K562 (cell line): Measurements from ENCODE around the gene TMEM132D. TPM values are rescaled to one million over a fixed set of nuclear protein-coding genes. Genes with fewer than 3 reads are reported as not detected.

Source experiments
- ATAC-seq: fragments of 200-7000 bp; cut with Tn5 transposase; 3 replicates; pipeline ENCODE4 v1.9.1; 2020; ENCODE audit warnings: moderate library complexity
- BruUV-seq: library from RNA; stranded (reverse); fragments of 400-500 nt; replicated peaks from 2 replicates; lab custom pipeline; 2021; lab: Mats Ljungman, UMichigan
- CTCF ChIA-PET: fragments of 300-600 bp; formaldehyde crosslinking; extraction: SDS; loops from one replicate; lab custom pipeline; 2021; ENCODE audit warnings: low intra/inter-chr PET ratio; lab: Yijun Ruan, JAX
- POLR2A ChIA-PET: fragments of 300-600, 350-650 bp; sonication (Branson Sonifier 250); formaldehyde crosslinking; extraction: SDS; loops from one replicate; lab custom pipeline; 2021; ENCODE audit warnings: antibody characterized with exemption, inconsistent platforms; lab: Yijun Ruan, JAX
- DNase-seq, 4 experiments: peaks; one replicate each; pipeline versions ENCODE4 v3.0.0 to v3.0.0-alpha.2; 2011 to 2018; ENCODE audit warnings: low spot score in 3 of 4, mixed read lengths in 3 of 4; ENCODE audit errors: extremely low read depth in 1 of 4
- FAIRE-seq: peaks from 2 replicates; lab custom pipeline; 2011; peaks lifted over from hg19 to GRCh38; lab: Jason Lieb, UNC
- H2AFZ ChIP-seq: 2 replicates; pipeline ENCODE4 v1.6.0; 2011; ENCODE audit warnings: low read depth, low read length, control low read depth, inconsistent platforms
- H3K27ac ChIP-seq: fragments of 200-600 bp; 3 replicates; pipeline ENCODE4 v1.8.0; 2011; ENCODE audit warnings: low read depth, mild to moderate bottlenecking, control low read depth, inconsistent platforms, low read length, moderate library complexity, mixed read lengths; ENCODE audit errors: extremely low read depth
- H3K27me3 ChIP-seq, 2 experiments: fragments of 300-600 bp in 1 of 2; 2 replicates in 1 of 2; 3 replicates in 1 of 2; pipeline versions ENCODE4 v1.6.0 to v1.8.0; 2011; ENCODE audit warnings: inconsistent platforms in 2 of 2, low read length in 2 of 2, mild to moderate bottlenecking in 1 of 2, mixed read lengths in 1 of 2, moderate library complexity in 1 of 2; ENCODE audit not compliant: control insufficient read depth in 2 of 2, insufficient read depth in 2 of 2
- H3K36me3 ChIP-seq: fragments of 300-600 bp; 3 replicates; pipeline ENCODE4 v1.8.0; 2011; ENCODE audit warnings: mild to moderate bottlenecking, low read length, inconsistent platforms; ENCODE audit not compliant: control insufficient read depth, insufficient read depth
- H3K4me1 ChIP-seq, 2 experiments: fragments of 200-600 bp in 1 of 2; replicated peaks in 1 of 2; 2 replicates in 1 of 2; 3 replicates in 1 of 2; pipeline versions ENCODE4 v1.5.1 to v1.8.0; 2011; ENCODE audit warnings: inconsistent platforms in 2 of 2, low read length in 2 of 2, mild to moderate bottlenecking in 1 of 2, mixed read lengths in 1 of 2, moderate library complexity in 1 of 2; ENCODE audit not compliant: control insufficient read depth in 2 of 2, insufficient read depth in 2 of 2
- H3K4me2 ChIP-seq: 2 replicates; pipeline ENCODE4 v1.6.1; 2011; ENCODE audit warnings: low read length, control low read depth, inconsistent platforms, mixed read lengths; ENCODE audit not compliant: insufficient read depth
- H3K4me3 ChIP-seq: fragments of 200-600 bp; sonication (generic), shearing (Covaris generic); 2 replicates; pipeline ENCODE4 v1.5.1; 2016; ENCODE audit warnings: control low read depth, inconsistent platforms
- H3K79me2 ChIP-seq: fragments of 200-600 bp; 3 replicates; pipeline ENCODE4 v1.8.0; 2011; ENCODE audit warnings: low read length, inconsistent platforms; ENCODE audit not compliant: control insufficient read depth, insufficient read depth
- H3K9ac ChIP-seq, 2 experiments: 2 replicates each; pipeline versions ENCODE4 v1.6.0 to v1.6.1; 2011; ENCODE audit warnings: low read depth in 2 of 2, low read length in 2 of 2, control low read depth in 1 of 2, inconsistent platforms in 1 of 2, mild to moderate bottlenecking in 1 of 2, mixed read lengths in 1 of 2; ENCODE audit not compliant: insufficient read depth in 1 of 2
- H3K9me1 ChIP-seq: one replicate; pipeline ENCODE4 v1.6.0; 2011; ENCODE audit warnings: inconsistent platforms, mild to moderate bottlenecking, low read length, moderate library complexity; ENCODE audit not compliant: control insufficient read depth, insufficient read depth
- H3K9me3 ChIP-seq: replicated peaks from 2 replicates; pipeline ENCODE4 v1.5.1; 2011; ENCODE audit warnings: low read depth, low read length, inconsistent platforms; ENCODE audit not compliant: control insufficient read depth, insufficient read depth
- H4K20me1 ChIP-seq: replicated peaks from 2 replicates; pipeline ENCODE4 v1.6.1; 2011; ENCODE audit warnings: low read length, inconsistent platforms, mixed read lengths; ENCODE audit not compliant: control insufficient read depth, insufficient read depth
- MTA1 ChIP-seq: fragments of 450-650 bp; IDR thresholded peaks from 2 replicates; pipeline ENCODE4 v1.6.1; 2017; ENCODE audit warnings: borderline replicate concordance
- NR0B1 ChIP-seq: fragments of 450-650 bp; IDR thresholded peaks from one replicate; pipeline ENCODE4 v1.6.1; 2018; ENCODE audit warnings: mild to moderate bottlenecking, moderate library complexity; ENCODE audit not compliant: partially characterized antibody
- RFX7 ChIP-seq: fragments of 250-450 bp; sonication (Bioruptor Pico); IDR thresholded peaks from 2 replicates; pipeline ENCODE4 v1.5.1; 2021; ENCODE audit warnings: mild to moderate bottlenecking
- TAF7 ChIP-seq: fragments of 450-650 bp; IDR thresholded peaks from 2 replicates; pipeline ENCODE4 v1.6.1; 2016; ENCODE audit warnings: missing genetic modification characterization, missing compliant biosample characterization
- TFAM ChIP-seq: fragments of 250-450 bp; sonication (Bioruptor Pico); conservative IDR thresholded peaks from 2 replicates; pipeline ENCODE4 v1.5.0; 2021; ENCODE audit warnings: mild to moderate bottlenecking, moderate library complexity
- ZBTB49 ChIP-seq: sonication (generic); formaldehyde crosslinking; IDR thresholded peaks from 2 replicates; pipeline ENCODE4 v1.8.0; 2022; ENCODE audit warnings: missing genetic modification reagents, mild to moderate bottlenecking, borderline replicate concordance
- ZNF778 ChIP-seq: fragments of 450-650 bp; formaldehyde crosslinking; IDR thresholded peaks from 2 replicates; pipeline ENCODE4 v1.4.0; 2020; ENCODE audit warnings: mild to moderate bottlenecking, moderate library complexity
- in situ Hi-C: fragments of 300-500 bp; cut with MboI; formaldehyde crosslinking; loops from 4 replicates; pipeline ENCODE4 v1.15.0; 2018; ENCODE audit warnings: inconsistent platforms, mixed read lengths
- intact Hi-C: fragments of 100-400 bp; cut with micrococcal nuclease; formaldehyde crosslinking; loops from 2 replicates; pipeline ENCODE4 v1.14.2; 2022
- polyA plus RNA-seq, 8 experiments: library from polyadenylated mRNA; depleted of rRNA in 4 of 8; stranded (reverse) in 5 of 8; unstranded in 3 of 8; fragments of >200 nt; fragmentation: Nextera tagmentation in 2 of 8; fragmentation: Illumina TruSeq in 1 of 8; extraction: Ambion mirVana in 2 of 8; extraction: Trizol in 1 of 8; gene quantifications; 2 replicates each; pipeline versions ENCODE4 v1.2.1 to v1.2.3, GENCODE V29; 2011 to 2014; ENCODE audit warnings: inconsistent platforms in 1 of 8, missing spikeins in 1 of 8
- total RNA-seq, 7 experiments: library from RNA; depleted of rRNA in 6 of 7; stranded (reverse); fragments of >200 nt in 6 of 7; fragmentation: Illumina TruSeq in 2 of 7; extraction: Trizol in 2 of 7; gene quantifications; 2 replicates each; pipeline versions ENCODE4 v1.2.1 to v1.2.3, GENCODE V29; 2011 to 2021; ENCODE audit warnings: low replicate concordance in 1 of 7
- TF ChIP-seq, protein P1 (sequence below): fragments of 250-450 bp; sonication (Bioruptor Pico); IDR thresholded peaks from 2 replicates; pipeline ENCODE4 v1.8.0; 2021; ENCODE audit warnings: moderate library complexity, mild to moderate bottlenecking, inconsistent platforms
- TF ChIP-seq, protein P2 (sequence below): fragments of 450-650 bp; IDR thresholded peaks from 2 replicates; pipeline ENCODE4 v1.7.1; 2018; ENCODE audit warnings: mild to moderate bottlenecking, low read depth; ENCODE audit not compliant: partially characterized antibody
- TF ChIP-seq, protein P3 (sequence below): sonication (generic); formaldehyde crosslinking; IDR thresholded peaks from 2 replicates; pipeline ENCODE4 v1.8.1; 2023; ENCODE audit warnings: mild to moderate bottlenecking, missing genetic modification reagents

TMEM132D gene
- total and polyA plus RNA-seq, 9 of the 15 experiments (the other 6 are each of a cell fraction or from before 2014, with no cell fraction given) = not detected

GRCh38 chr12:129053232-129053631 is 850.6 kb downstream of the TMEM132D start (continued):
- TF ChIP-seq, protein P1, sequence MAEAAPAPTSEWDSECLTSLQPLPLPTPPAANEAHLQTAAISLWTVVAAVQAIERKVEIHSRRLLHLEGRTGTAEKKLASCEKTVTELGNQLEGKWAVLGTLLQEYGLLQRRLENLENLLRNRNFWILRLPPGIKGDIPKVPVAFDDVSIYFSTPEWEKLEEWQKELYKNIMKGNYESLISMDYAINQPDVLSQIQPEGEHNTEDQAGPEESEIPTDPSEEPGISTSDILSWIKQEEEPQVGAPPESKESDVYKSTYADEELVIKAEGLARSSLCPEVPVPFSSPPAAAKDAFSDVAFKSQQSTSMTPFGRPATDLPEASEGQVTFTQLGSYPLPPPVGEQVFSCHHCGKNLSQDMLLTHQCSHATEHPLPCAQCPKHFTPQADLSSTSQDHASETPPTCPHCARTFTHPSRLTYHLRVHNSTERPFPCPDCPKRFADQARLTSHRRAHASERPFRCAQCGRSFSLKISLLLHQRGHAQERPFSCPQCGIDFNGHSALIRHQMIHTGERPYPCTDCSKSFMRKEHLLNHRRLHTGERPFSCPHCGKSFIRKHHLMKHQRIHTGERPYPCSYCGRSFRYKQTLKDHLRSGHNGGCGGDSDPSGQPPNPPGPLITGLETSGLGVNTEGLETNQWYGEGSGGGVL (CRISPR knock-in tag) = no peak
- no peak for TF ChIP-seq ZBTB49 (CRISPR knock-in tag)

DNA sequence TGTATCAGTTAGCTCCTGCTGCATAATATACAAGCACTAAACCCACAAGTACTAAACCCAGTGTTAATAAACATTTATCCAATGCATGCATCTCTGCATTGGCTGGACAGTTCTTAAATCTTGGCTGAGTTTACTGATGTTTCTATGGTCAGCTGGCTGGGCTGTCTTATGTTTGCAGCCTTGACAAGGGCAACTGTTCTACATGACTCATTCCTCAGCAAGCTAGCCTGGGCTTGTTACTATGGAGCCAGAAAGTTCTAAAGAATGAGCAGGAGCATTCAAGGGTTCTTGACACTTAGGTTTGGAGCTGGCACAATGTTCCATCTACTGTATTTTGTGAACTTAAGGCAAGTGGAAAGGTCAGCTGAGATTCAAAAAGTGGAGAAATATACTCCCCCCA is 851.5 kb downstream of the TMEM132D start:
- in situ Hi-C loops = no loop called here
- H3K4me3 ChIP-seq = no peak overlapping the region
- no TSS peak for BruUV-seq
- no peaks in the 10 kb centered on the region for H3K9me3 ChIP-seq
- H4K20me1 ChIP-seq = no peaks in the 10 kb centered on the region
- DNase-seq = no peak
- no peaks in the 10 kb centered on the region for H3K79me2 ChIP-seq
- ATAC-seq = no peak
- H2AFZ ChIP-seq = no peak overlapping the region
- no peak for FAIRE-seq
- no peaks in the 10 kb centered on the region for H3K27me3 ChIP-seq
- no peak overlapping the region for H3K27ac ChIP-seq
- no peaks in the 10 kb centered on the region for H3K36me3 ChIP-seq
- intact Hi-C loops = no loop called here
- H3K4me2 ChIP-seq = no peak overlapping the region
- H3K9ac ChIP-seq = no peak overlapping the region
- ChIA-PET POLR2A (no interaction called here), CTCF (no interaction called here)
- H3K9me1 ChIP-seq = no peaks in the 10 kb centered on the region
- H3K4me1 ChIP-seq = no peaks in the 10 kb centered on the region
- TF ChIP-seq TAF7 (no peak), RFX7 (CRISPR knock-in tag) (no peak), ZNF778 (CRISPR knock-in tag) (no peak), MTA1 (no peak), TFAM (CRISPR knock-in tag) (no peak), NR0B1 (no peak)
- TF ChIP-seq, protein P2, sequence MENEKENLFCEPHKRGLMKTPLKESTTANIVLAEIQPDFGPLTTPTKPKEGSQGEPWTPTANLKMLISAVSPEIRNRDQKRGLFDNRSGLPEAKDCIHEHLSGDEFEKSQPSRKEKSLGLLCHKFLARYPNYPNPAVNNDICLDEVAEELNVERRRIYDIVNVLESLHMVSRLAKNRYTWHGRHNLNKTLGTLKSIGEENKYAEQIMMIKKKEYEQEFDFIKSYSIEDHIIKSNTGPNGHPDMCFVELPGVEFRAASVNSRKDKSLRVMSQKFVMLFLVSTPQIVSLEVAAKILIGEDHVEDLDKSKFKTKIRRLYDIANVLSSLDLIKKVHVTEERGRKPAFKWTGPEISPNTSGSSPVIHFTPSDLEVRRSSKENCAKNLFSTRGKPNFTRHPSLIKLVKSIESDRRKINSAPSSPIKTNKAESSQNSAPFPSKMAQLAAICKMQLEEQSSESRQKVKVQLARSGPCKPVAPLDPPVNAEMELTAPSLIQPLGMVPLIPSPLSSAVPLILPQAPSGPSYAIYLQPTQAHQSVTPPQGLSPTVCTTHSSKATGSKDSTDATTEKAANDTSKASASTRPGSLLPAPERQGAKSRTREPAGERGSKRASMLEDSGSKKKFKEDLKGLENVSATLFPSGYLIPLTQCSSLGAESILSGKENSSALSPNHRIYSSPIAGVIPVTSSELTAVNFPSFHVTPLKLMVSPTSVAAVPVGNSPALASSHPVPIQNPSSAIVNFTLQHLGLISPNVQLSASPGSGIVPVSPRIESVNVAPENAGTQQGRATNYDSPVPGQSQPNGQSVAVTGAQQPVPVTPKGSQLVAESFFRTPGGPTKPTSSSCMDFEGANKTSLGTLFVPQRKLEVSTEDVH = no peak
- TF ChIP-seq, protein P3, sequence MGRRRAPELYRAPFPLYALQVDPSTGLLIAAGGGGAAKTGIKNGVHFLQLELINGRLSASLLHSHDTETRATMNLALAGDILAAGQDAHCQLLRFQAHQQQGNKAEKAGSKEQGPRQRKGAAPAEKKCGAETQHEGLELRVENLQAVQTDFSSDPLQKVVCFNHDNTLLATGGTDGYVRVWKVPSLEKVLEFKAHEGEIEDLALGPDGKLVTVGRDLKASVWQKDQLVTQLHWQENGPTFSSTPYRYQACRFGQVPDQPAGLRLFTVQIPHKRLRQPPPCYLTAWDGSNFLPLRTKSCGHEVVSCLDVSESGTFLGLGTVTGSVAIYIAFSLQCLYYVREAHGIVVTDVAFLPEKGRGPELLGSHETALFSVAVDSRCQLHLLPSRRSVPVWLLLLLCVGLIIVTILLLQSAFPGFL = no peak
